ENCODE results near the gene PPP1R1A. TPM values are rescaled to one million over a fixed set of nuclear protein-coding genes. Genes with fewer than 3 reads are reported as not detected.

Gene PPP1R1A
- total RNA-seq, 1 experiment from 2014 or later, result 8.5 TPM

- Histone ChIP-seq H3K4me1 (ENCODE audit: insufficient read depth, low read length) (no peaks in the 10 kb centered on the region), H4K91ac (ENCODE audit: insufficient read length, low read depth, low read length) (no peak overlapping the region), H3K9me3 (ENCODE audit: control insufficient read depth, low read depth, low read length) (no peaks in the 10 kb centered on the region), H3K27me3 (ENCODE audit: insufficient read depth, low read length) (no peaks in the 10 kb centered on the region), H2BK15ac (ENCODE audit: low read depth, low read length) (no peak overlapping the region), H3K4ac (ENCODE audit: low read depth, low read length) (no peak overlapping the region), H2BK20ac (ENCODE audit: low read depth, low read length, poor library complexity, severe bottlenecking) (no peak overlapping the region), H2BK5ac (ENCODE audit: insufficient read length, low read length) (no peak overlapping the region), H4K8ac (replicated peaks; ENCODE audit: insufficient read length, low read depth, low read length) (no peak overlapping the region), H3K23me2 (ENCODE audit: insufficient read length, low read depth, low read length, poor library complexity, severe bottlenecking) (no peaks in the 10 kb centered on the region), H3K23ac (ENCODE audit: insufficient read length, low read depth, low read length) (no peak overlapping the region), H4K5ac (ENCODE audit: insufficient read length, low read depth, low read length) (no peak overlapping the region), H3K56ac (ENCODE audit: insufficient read length, low read depth, low read length) (no peak overlapping the region), H3T11ph (ENCODE audit: low read length) (no peak overlapping the region), H3K9ac (ENCODE audit: extremely low read depth, insufficient read length, low read length) (no peak overlapping the region), H3K27ac (ENCODE audit: insufficient read length, low read depth, low read length) (no peak overlapping the region), H3K79me2 (ENCODE audit: insufficient read depth, low read length) (no peaks in the 10 kb centered on the region), H2BK120ac (ENCODE audit: low read depth, low read length, poor library complexity, severe bottlenecking) (no peak overlapping the region), H2BK12ac (ENCODE audit: insufficient read length, low read depth, low read length) (no peak overlapping the region), H3K79me1 (ENCODE audit: insufficient read depth, low read depth, low read length, poor library complexity, severe bottlenecking) (no peaks in the 10 kb centered on the region), H4K20me1 (ENCODE audit: control insufficient read depth, insufficient read depth, insufficient read length) (no peaks in the 10 kb centered on the region), H3K14ac (ENCODE audit: insufficient read depth, low read length) (no peak overlapping the region), H2AK5ac (ENCODE audit: insufficient read length, low read length) (no peak overlapping the region), H2AFZ (ENCODE audit: low read length) (no peak overlapping the region), H3K4me2 (ENCODE audit: insufficient read depth, insufficient read length, low read length) (no peak overlapping the region), H3K18ac (ENCODE audit: insufficient read length, low read depth, low read length) (no peak overlapping the region)
- Mint-ChIP-seq H3K4me1 (peaks cover 18 to 34% of the 10 kb centered on the region in 2 experiments), H3K9me3 (no peaks in the 10 kb centered on the region), H3K4me3 (no peak overlapping the region), H3K27ac (no peak overlapping the region), H3K27me3 (ENCODE audit: low read depth) (peaks cover 69% of the 10 kb centered on the region), H3K36me3 (ENCODE audit: insufficient read depth in 1 of 3, low read depth in 3 of 3) (peaks cover 0 to 6% (median 0%) of the 10 kb centered on the region in 3 experiments; a peak in 4 of 7 replicates)
- no peak for DNase-seq
- TF ChIP-seq, protein P1, sequence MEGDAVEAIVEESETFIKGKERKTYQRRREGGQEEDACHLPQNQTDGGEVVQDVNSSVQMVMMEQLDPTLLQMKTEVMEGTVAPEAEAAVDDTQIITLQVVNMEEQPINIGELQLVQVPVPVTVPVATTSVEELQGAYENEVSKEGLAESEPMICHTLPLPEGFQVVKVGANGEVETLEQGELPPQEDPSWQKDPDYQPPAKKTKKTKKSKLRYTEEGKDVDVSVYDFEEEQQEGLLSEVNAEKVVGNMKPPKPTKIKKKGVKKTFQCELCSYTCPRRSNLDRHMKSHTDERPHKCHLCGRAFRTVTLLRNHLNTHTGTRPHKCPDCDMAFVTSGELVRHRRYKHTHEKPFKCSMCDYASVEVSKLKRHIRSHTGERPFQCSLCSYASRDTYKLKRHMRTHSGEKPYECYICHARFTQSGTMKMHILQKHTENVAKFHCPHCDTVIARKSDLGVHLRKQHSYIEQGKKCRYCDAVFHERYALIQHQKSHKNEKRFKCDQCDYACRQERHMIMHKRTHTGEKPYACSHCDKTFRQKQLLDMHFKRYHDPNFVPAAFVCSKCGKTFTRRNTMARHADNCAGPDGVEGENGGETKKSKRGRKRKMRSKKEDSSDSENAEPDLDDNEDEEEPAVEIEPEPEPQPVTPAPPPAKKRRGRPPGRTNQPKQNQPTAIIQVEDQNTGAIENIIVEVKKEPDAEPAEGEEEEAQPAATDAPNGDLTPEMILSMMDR (conservative IDR thresholded peaks at IDR 0.05), result no peak
- WGBS (ENCODE audit: extremely low coverage, insufficient read length, low lambda C conversion rate), result no CpG with 5 or more reads among the region's 4 CpGs
Measured at GRCh38 chr12:54579258-54579657, 9.2 kb downstream of the PPP1R1A start.
